HT-29 (cell line): ENCODE data around the gene ACP6. TPM values are rescaled to one million over a fixed set of nuclear protein-coding genes. Genes with fewer than 3 reads are reported as not detected.
"Not testable (repeated sequence)": the region's sequence is repeated elsewhere in the genome, so short reads cannot be mapped to it uniquely, and the experiment has no call there.

Experiments used
- DNase-seq: peaks from one replicate; pipeline ENCODE4 v3.0.0-alpha.2; 2015; ENCODE audit warnings: low spot score
- total RNA-seq: library from RNA; depleted of rRNA; stranded (reverse); fragments of >200 nt; shearing (Covaris generic); gene quantifications from 2 replicates; pipeline ENCODE4 v1.2.3, GENCODE V29; 2014; rRNA removed

ACP6 gene
- total RNA-seq = 28.2 and 38.7 TPM in 2 replicates

GRCh38 chr1:147670319-147671001 lies at the start of gene ACP6:
ACP6 (minus strand) TSS chr1:147670524; CDS start chr1:147670048, 476 bp downstream.
- DNase-seq = peak; percentile 97

- no peak for DNase-seq
Measured at GRCh38 chr1:147719711-147720225, 49.4 kb upstream of the ACP6 start.

- DNase-seq = no peak
Measured at GRCh38 chr1:147719029-147719698, 48.8 kb upstream of the ACP6 start.

- DNase-seq = no peak
Measured at GRCh38 chr1:147717706-147718097, 47.4 kb upstream of the ACP6 start.

GRCh38 chr1:147717051-147717705 lies 46.9 kb upstream of the ACP6 start:
- DNase-seq = peak; percentile 94

GRCh38 chr1:147712605-147713004 lies 42.3 kb upstream of the ACP6 start:
- no peak for DNase-seq

GRCh38 chr1:147700042-147701006 lies 30.0 kb upstream of the ACP6 start:
- DNase-seq = peak; percentile 86

- no peak for DNase-seq
Measured at GRCh38 chr1:147699686-147700041, 29.3 kb upstream of the ACP6 start.

- no peak for DNase-seq
Measured at GRCh38 chr1:147683163-147683763, 12.9 kb upstream of the ACP6 start.

- not testable (repeated sequence) for DNase-seq
Measured at GRCh38 chr1:147680608-147681235, 10.4 kb upstream of the ACP6 start.

GRCh38 chr1:147677681-147678080 lies 7.4 kb upstream of the ACP6 start:
- DNase-seq = not testable (repeated sequence)

- DNase-seq = peak; percentile 86
Measured at GRCh38 chr1:147676311-147677085, 6.2 kb upstream of the ACP6 start.

- DNase-seq = no peak
Measured at GRCh38 chr1:147673816-147674215, 3.5 kb upstream of the ACP6 start.

- no peak for DNase-seq
Measured at GRCh38 chr1:147673406-147673805, 3.1 kb upstream of the ACP6 start.

- peak; percentile 77 for DNase-seq
Measured at GRCh38 chr1:147669469-147670318, 630 bp downstream of the ACP6 start.

GRCh38 chr1:147665521-147665920 lies 4.8 kb downstream of the ACP6 start:
- peak; percentile 52 for DNase-seq

GRCh38 chr1:147664206-147664605 lies 6.1 kb downstream of the ACP6 start:
- DNase-seq = no peak

GRCh38 chr1:147654511-147654910 lies 15.8 kb downstream of the ACP6 start:
- no peak for DNase-seq

GRCh38 chr1:147652306-147652705 lies 18.0 kb downstream of the ACP6 start:
- DNase-seq = no peak
